RWPE2 (cell line): ENCODE results near the gene RASGRP2.
A peak's percentile ranks its signal among the peaks of the same experiment; 100 is the strongest.

Experiments
- ATAC-seq: fragments of 200-7000 bp; cut with Tn5 transposase; 3 replicates; pipeline ENCODE4 v1.9.1; 2021; ENCODE audit warnings: low read depth
- DNase-seq: peaks from one replicate; pipeline ENCODE4 v3.0.0-alpha.2; 2020; ENCODE audit warnings: low spot score
- H3K27ac ChIP-seq: fragments of 450-650 bp; 2 replicates; pipeline ENCODE4 v1.5.1; 2017; ENCODE audit warnings: mild to moderate bottlenecking; ENCODE audit not compliant: poor library complexity, severe bottlenecking
- H3K27me3 ChIP-seq: fragments of 250-450 bp; sonication (Bioruptor Pico); 2 replicates; pipeline ENCODE4 v1.5.1; 2021; ENCODE audit warnings: mild to moderate bottlenecking, moderate library complexity; ENCODE audit not compliant: insufficient read depth, poor library complexity, severe bottlenecking
- H3K36me3 ChIP-seq: fragments of 250-450 bp; sonication (Bioruptor Pico); 2 replicates; pipeline ENCODE4 v1.5.1; 2020; ENCODE audit warnings: low read depth, mild to moderate bottlenecking, moderate library complexity
- H3K4me1 ChIP-seq: fragments of 250-450 bp; sonication (Bioruptor Pico); 2 replicates; pipeline ENCODE4 v1.5.1; 2021; ENCODE audit warnings: mild to moderate bottlenecking, moderate library complexity; ENCODE audit not compliant: insufficient read depth, poor library complexity, severe bottlenecking
- H3K4me3 ChIP-seq: fragments of 250-450 bp; sonication (Bioruptor Pico); 2 replicates; pipeline ENCODE4 v1.5.1; 2021; ENCODE audit warnings: mild to moderate bottlenecking, moderate library complexity; ENCODE audit not compliant: severe bottlenecking
- H3K9me3 ChIP-seq: fragments of 250-450 bp; sonication (Bioruptor Pico); 2 replicates; pipeline ENCODE4 v1.5.1; 2021; ENCODE audit warnings: mild to moderate bottlenecking, moderate library complexity; ENCODE audit not compliant: severe bottlenecking
- TF ChIP-seq, protein P1 (sequence below): fragments of 450-650 bp; IDR thresholded peaks from one replicate; pipeline ENCODE4 v1.5.1; 2017; ENCODE audit warnings: mild to moderate bottlenecking, moderate library complexity; ENCODE audit not compliant: poor library complexity, severe bottlenecking

RASGRP2 gene

DNA sequence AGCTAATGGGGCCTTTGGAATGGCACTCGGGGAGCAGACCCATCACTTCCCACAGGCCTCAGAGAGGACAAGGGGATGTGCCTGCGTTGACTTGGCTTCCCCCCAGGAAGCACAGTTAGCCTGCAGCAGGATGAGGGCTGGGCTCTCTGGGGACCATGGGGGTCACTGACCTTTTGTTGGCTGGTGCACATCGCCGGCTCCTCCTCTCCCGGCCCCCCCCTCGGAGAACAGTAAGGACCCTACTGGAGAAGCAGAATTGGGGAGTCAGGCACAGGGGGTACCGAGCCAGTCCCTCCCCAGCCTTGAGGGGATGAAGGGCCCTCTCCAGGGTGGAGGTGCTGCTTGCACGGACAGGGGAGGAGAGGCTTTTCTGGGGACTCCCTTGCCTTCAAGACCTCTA is 53.7 kb downstream of the RASGRP2 start:
- DNase-seq = no peak
- no peak overlapping the region for H3K4me3 ChIP-seq
- no peaks in the 10 kb centered on the region for H3K4me1 ChIP-seq
- H3K36me3 ChIP-seq = no peaks in the 10 kb centered on the region
- TF ChIP-seq, protein P1, sequence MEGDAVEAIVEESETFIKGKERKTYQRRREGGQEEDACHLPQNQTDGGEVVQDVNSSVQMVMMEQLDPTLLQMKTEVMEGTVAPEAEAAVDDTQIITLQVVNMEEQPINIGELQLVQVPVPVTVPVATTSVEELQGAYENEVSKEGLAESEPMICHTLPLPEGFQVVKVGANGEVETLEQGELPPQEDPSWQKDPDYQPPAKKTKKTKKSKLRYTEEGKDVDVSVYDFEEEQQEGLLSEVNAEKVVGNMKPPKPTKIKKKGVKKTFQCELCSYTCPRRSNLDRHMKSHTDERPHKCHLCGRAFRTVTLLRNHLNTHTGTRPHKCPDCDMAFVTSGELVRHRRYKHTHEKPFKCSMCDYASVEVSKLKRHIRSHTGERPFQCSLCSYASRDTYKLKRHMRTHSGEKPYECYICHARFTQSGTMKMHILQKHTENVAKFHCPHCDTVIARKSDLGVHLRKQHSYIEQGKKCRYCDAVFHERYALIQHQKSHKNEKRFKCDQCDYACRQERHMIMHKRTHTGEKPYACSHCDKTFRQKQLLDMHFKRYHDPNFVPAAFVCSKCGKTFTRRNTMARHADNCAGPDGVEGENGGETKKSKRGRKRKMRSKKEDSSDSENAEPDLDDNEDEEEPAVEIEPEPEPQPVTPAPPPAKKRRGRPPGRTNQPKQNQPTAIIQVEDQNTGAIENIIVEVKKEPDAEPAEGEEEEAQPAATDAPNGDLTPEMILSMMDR = no peak
- ATAC-seq = no peak
- H3K27ac ChIP-seq = no peak overlapping the region
- H3K9me3 ChIP-seq = no peaks in the 10 kb centered on the region
- peaks cover 2% of the 10 kb centered on the region for H3K27me3 ChIP-seq

DNA sequence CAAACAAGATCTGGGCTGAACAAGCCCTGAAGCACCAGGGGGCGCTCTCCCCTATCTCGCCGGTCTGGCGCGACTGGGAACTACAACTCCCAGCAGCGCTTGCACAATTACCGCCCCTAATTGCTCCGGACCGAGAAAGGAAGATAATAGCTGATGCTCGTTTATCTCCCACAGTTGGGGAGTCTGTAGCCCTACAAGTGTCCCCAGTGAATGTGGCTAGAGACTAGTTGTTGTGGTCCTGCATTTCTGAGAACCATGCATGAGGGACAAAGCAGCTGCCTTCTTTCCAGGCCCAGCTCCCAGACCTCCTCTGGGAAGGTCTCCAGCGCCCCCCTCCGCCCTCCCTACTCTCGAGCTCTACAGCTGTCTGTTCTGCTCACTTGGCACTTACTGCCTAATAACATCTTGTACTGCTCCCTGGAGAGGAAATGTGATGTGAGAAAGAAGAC is 55.4 kb downstream of the RASGRP2 start:
- no peak overlapping the region for H3K27ac ChIP-seq
- H3K4me3 ChIP-seq = no peak overlapping the region
- TF ChIP-seq, protein P1 = peak; percentile 94
- H3K9me3 ChIP-seq = no peaks in the 10 kb centered on the region
- H3K27me3 ChIP-seq = peaks cover 2% of the 10 kb centered on the region
- H3K36me3 ChIP-seq = no peaks in the 10 kb centered on the region
- peaks cover 12% of the 10 kb centered on the region for H3K4me1 ChIP-seq
- ATAC-seq (peak; percentile 70), DNase-seq (peak; percentile 78)

DNA sequence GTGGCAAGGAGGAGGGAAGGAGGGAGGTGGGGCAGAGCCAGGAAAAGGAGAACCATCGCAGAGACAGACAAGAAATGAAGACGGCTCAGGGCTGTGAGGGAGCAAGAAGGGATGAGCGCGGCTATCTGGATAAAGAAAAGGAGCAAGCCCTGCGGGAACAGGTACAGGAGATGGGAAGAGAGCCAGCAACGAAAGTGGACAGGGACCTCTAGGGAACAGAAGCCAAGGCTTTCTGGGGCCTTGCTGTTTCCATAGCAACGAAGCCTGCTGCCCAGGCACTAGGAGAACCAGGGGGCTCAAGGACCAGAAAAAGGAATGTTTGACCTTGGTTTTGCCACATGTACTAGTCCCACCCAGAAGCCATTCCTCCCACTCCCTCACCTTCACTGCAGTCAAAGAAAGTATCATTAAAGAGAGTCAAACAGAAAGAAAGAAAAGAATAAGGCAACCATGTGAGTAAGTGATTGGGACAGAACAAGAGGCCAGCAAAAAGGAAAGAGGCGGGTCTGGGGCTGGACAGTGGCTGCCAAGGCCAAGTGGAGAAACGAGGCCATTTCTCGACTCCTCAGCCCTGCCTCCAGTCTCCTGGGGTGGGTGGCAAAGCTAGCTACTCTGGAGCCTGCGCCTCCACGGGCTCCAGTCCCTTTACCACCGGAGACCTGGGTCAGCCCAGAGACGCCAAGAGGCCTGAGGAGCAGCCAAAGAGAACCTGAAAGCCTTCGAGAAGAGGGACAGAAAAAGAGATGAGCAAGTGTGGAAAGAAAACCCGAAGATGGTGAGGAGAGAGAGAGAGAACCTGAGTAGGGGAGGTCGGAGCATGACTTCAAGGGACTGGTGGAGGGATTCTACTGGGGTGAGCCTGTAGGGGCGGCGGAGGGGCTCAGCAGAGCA is 56.1 kb downstream of the RASGRP2 start:
- Histone ChIP-seq H3K36me3 (no peaks in the 10 kb centered on the region), H3K27ac (no peak overlapping the region), H3K4me3 (no peak overlapping the region), H3K9me3 (no peaks in the 10 kb centered on the region), H3K4me1 (peaks cover 12% of the 10 kb centered on the region), H3K27me3 (no peaks in the 10 kb centered on the region)
- ATAC-seq (no peak), DNase-seq (no peak)
- TF ChIP-seq, protein P1 = no peak

GRCh38 chr11:64687204-64687603 is 56.7 kb downstream of the RASGRP2 start:
- Histone ChIP-seq H3K9me3 (no peaks in the 10 kb centered on the region), H3K27ac (no peak overlapping the region), H3K36me3 (no peaks in the 10 kb centered on the region), H3K4me1 (peaks cover 12% of the 10 kb centered on the region), H3K4me3 (no peak overlapping the region), H3K27me3 (no peaks in the 10 kb centered on the region)
- TF ChIP-seq, protein P1 = no peak
- no peak for DNase-seq
- no peak for ATAC-seq

GRCh38 chr11:64686466-64687170 is 57.3 kb downstream of the RASGRP2 start:
- no peaks in the 10 kb centered on the region for H3K27me3 ChIP-seq
- ATAC-seq = no peak

More at GRCh38 chr11:64686466-64687170, 57.3 kb downstream of the RASGRP2 start:
- DNase-seq = no peak
- Histone ChIP-seq H3K36me3 (no peaks in the 10 kb centered on the region), H3K4me1 (peaks cover 12% of the 10 kb centered on the region), H3K4me3 (no peak overlapping the region), H3K27ac (no peak overlapping the region), H3K9me3 (no peaks in the 10 kb centered on the region)
- TF ChIP-seq, protein P1 = no peak
